Heart left ventricle (tissue), 13 donors: Measurements from ENCODE around the gene OR2T27.
"Not testable (repeated sequence)": the region's sequence is repeated elsewhere in the genome, so short reads cannot be mapped to it uniquely, and the experiment has no call there.

Source experiments
- POLR2A ChIP-seq, 2 donors: fragments of 450-650 bp; IDR thresholded peaks; one replicate each; pipeline ENCODE4 v1.6.1; 2017; ENCODE audit warnings: antibody characterized with exemption in 2 of 2, mild to moderate bottlenecking in 2 of 2, moderate library complexity in 2 of 2
- TF ChIP-seq, protein P1 (sequence below), 12 donors: fragments of 200-600 bp; sonication (generic) in 4 of 12; IDR thresholded peaks; one replicate each; pipeline versions ENCODE4 v1.5.0 to v1.8.0; 2018 to 2022; ENCODE audit warnings: antibody characterized with exemption in 12 of 12, mild to moderate bottlenecking in 5 of 12
- donor health status: ischemic (EF 13 %, LVEDD 7.1; RV severe dilation, severe dysfunction).
- donor health status: DM: no; HTN: yes; CAD: no.
- donor health status: DM: no; HTN: no; CAD: no.
- donor health status: ischemic (EF 25% LVEDD 6.9; RV normal size, moderate dysfunction).
- donor health status: ischemic (EF 25% LVEDD 5.7; RV mildly dilated, moderate dysfunction).
- donor health status: ischemic (EF 35%, LVEDD 5.7; RV mildly dilated, moderate dysfunction).
- donor health status: nonischemic (EF 11% LVEDD 7.7; RV severe dilation, severe dysfunction).
- donor health status: DM: yes; HTN: yes; CAD: no.
- donor health status: PGD.
- donor health status: ischemic (EF 29% LVEDD 5.4; RV normal size, mild dysfunction).
- donor health status: nonischemic (EF 23%, LVEDD 6.1; RV moderate dilation, normal function).

DNA sequence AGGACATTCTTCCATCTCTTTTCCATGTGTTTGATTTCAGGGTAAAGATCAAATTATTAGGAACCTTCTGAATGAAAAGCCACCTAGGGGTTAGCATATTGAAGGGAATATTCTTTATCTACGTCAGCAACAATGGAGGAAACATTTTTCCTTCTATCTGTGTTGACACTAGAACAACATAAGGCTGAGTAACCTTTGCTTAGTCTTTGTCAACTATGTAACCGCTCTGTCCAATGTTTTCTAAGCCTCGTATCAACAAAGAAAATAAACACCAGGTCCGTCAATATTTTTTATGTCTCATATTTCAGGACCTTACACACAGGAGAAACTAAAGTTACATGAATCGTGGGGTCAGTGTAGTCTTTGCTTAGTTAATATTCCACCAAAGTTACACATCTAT is 18.7 kb downstream of the OR2T27 start:
- not testable (repeated sequence) for TF ChIP-seq POLR2A (IDR thresholded peaks at IDR 0.05)
- TF ChIP-seq, protein P1, sequence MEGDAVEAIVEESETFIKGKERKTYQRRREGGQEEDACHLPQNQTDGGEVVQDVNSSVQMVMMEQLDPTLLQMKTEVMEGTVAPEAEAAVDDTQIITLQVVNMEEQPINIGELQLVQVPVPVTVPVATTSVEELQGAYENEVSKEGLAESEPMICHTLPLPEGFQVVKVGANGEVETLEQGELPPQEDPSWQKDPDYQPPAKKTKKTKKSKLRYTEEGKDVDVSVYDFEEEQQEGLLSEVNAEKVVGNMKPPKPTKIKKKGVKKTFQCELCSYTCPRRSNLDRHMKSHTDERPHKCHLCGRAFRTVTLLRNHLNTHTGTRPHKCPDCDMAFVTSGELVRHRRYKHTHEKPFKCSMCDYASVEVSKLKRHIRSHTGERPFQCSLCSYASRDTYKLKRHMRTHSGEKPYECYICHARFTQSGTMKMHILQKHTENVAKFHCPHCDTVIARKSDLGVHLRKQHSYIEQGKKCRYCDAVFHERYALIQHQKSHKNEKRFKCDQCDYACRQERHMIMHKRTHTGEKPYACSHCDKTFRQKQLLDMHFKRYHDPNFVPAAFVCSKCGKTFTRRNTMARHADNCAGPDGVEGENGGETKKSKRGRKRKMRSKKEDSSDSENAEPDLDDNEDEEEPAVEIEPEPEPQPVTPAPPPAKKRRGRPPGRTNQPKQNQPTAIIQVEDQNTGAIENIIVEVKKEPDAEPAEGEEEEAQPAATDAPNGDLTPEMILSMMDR (IDR thresholded peaks at IDR 0.05): not testable (repeated sequence)
